HG03139 (cell line): Measurements from ENCODE around the gene OTUD5.
"Not testable (repeated sequence)": the region's sequence is repeated elsewhere in the genome, so short reads cannot be mapped to it uniquely, and the experiment has no call there.

ENCODE experiments used
- ATAC-seq: cut with Tn5 transposase; IDR thresholded peaks from one replicate; pipeline ENCODE4 v1.9.1; 2021; ENCODE audit not compliant: unreplicated experiment

The OTUD5 gene

GRCh38 chrX:48957477-48957826 lies at the start of gene OTUD5:
Gene OTUD5 (minus strand): TSS chrX:48957607. CDS start chrX:48957570, 37 bp downstream.
- peak; percentile 44 for ATAC-seq

GRCh38 chrX:49003696-49004095 lies 46.3 kb upstream of the OTUD5 start:
- no peak for ATAC-seq

- ATAC-seq = peak; percentile 65
These were observed 44.9 kb upstream of the OTUD5 start, which contains the start of gene GRIPAP1 for GRCh38 chrX:49002091-49002935. Gene GRIPAP1 (minus strand): TSS chrX:49002264. CDS start chrX:49002229, 35 bp downstream.

- ATAC-seq = peak; percentile 17
These were observed 44.2 kb upstream of the OTUD5 start for GRCh38 chrX:49001521-49002090.

- ATAC-seq = no peak
These were observed 43.2 kb upstream of the OTUD5 start for GRCh38 chrX:49000636-49001035.

GRCh38 chrX:48999030-48999429 lies 41.6 kb upstream of the OTUD5 start:
- no peak for ATAC-seq

- ATAC-seq = no peak
These were observed 41.0 kb upstream of the OTUD5 start for GRCh38 chrX:48998391-48998790.

- no peak for ATAC-seq
These were observed 40.5 kb upstream of the OTUD5 start for GRCh38 chrX:48997865-48998264.

GRCh38 chrX:48997455-48997854 lies 40.0 kb upstream of the OTUD5 start:
- ATAC-seq = no peak

- ATAC-seq = no peak
These were observed 39.6 kb upstream of the OTUD5 start for GRCh38 chrX:48996969-48997368.

- ATAC-seq = no peak
These were observed 34.9 kb upstream of the OTUD5 start for GRCh38 chrX:48992341-48992740.

- no peak for ATAC-seq
These were observed 32.1 kb upstream of the OTUD5 start for GRCh38 chrX:48989483-48989882.

GRCh38 chrX:48983896-48984295 lies 26.5 kb upstream of the OTUD5 start:
- ATAC-seq = no peak

GRCh38 chrX:48983081-48983480 lies 25.7 kb upstream of the OTUD5 start:
- ATAC-seq = no peak

GRCh38 chrX:48981178-48981577 lies 23.8 kb upstream of the OTUD5 start:
- ATAC-seq = no peak

- ATAC-seq = not testable (repeated sequence)
These were observed 22.9 kb upstream of the OTUD5 start for GRCh38 chrX:48980341-48980740.

- ATAC-seq = no peak
These were observed 20.8 kb upstream of the OTUD5 start for GRCh38 chrX:48978226-48978625.

GRCh38 chrX:48976086-48976485 lies 18.7 kb upstream of the OTUD5 start:
- ATAC-seq = no peak

GRCh38 chrX:48975541-48975940 lies 18.1 kb upstream of the OTUD5 start:
- no peak for ATAC-seq

- ATAC-seq = no peak
These were observed 17.6 kb upstream of the OTUD5 start for GRCh38 chrX:48975041-48975440.

GRCh38 chrX:48974574-48974973 lies 17.2 kb upstream of the OTUD5 start:
- ATAC-seq = no peak

GRCh38 chrX:48974033-48974432 lies 16.6 kb upstream of the OTUD5 start:
- ATAC-seq = no peak
